Stimulated activated CD4-positive, alpha-beta T cell treated with anti-CD3 and anti-CD28 coated beads, Interleukin-15, amount 100 ng/mL, for 24 hours (primary cell): ENCODE measurements around the gene RPTOR.

ENCODE experiments used
- DNase-seq: peaks from one replicate; pipeline ENCODE4 v3.0.0-alpha.2; 2020

RPTOR gene

GRCh38 chr17:80856863-80857755 is 312.5 kb downstream of the RPTOR start:
- peak; percentile 37 for DNase-seq

DNA sequence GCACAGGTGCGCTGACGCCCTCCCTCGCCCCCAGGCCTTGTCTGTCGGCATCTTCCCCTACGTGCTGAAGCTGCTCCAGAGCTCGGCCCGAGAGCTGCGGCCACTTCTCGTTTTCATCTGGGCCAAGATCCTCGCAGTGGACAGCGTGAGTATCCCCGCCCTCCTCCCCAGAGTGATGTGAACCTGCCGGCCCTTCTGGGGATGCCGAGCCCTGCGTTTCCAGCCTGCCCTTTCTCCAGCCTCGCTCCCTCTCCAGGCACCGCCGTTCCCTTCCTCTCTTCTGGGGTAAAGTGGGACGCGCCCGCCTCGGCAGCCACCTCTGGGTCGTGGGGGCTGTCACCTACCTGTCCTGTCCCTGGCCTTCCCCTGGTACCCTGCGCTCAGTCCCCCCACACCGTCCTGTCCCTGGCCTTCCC is 313.1 kb downstream of the RPTOR start:
- no peak for DNase-seq

DNA sequence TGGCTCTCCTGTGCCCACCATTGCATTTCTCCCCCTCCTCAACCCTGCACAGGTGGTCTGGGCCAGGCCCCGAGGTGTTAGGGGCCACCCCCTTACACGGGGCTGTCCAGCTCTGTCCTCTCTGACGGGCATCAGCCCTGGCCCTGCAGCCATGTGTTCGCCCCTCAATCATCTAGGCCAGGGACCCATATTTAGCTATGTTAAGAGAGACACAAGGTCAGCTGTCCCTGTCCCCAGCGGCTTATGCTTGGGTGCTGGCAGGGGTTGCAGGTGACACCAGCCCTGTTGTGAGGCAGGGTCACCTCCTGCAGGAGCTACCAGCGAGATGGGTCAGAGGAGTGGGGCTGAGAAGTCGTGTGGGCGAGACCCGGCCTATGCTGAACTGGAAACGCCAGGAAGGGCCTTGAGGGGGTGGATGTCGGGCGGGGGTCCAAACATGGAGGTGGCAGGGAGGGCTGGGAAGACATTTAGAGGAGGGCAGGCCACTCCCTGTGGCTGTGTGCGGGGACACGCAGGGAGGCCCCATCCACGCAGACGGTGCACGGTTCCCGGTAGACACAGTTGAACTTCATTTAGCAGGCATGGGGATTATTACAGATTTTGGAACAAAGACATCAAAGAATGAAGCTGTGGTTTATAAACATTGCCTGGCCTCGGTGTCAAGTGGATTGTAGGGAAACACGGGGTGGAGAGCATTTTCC is 313.8 kb downstream of the RPTOR start:
- no peak for DNase-seq

DNA sequence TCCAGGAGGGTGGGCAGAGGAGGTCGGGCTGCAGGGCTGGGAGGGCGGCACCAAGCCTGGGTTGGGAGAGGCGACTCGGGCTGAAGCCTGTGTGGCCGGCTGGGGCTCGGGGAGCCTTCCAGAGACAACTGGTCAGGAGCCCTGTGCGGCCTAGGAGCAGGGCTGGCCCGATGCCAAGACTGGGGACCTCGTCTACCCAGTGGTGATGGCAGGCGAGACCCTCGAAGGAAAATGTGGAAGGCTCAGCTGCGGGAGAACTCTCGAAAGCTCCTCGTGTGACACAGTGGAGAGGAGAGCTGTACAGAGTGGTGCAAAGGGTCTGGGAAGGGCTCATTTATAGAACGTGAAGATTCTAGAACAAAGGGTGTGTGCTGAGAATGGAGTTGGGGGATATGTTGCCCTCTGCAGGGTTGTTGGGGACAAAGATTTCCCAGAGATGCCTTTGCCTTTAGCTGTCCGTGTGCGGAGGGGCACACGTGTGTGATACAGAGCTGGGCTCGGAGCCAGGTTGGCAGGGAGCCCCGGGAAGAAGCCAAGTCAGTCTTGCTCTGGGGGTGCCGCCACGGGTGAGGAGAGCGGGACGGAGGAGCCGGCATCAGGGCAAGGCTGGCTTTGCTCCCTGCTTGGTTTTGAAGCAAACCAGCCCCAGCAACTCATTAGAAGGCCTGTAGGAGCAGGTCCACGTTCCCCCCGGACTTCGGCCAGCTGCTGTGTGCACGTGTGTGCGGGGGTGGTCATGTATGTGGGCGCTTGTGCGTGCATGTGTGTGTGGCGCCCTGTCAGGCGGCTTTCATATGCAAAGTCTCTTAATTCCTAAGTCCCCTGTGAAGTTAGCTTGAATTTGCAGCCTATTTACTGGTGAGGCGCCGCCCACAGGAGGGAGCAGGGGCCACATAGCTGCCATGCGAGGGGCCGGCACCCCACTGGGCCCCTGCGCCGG is 314.6 kb downstream of the RPTOR start:
- no peak for DNase-seq

DNA sequence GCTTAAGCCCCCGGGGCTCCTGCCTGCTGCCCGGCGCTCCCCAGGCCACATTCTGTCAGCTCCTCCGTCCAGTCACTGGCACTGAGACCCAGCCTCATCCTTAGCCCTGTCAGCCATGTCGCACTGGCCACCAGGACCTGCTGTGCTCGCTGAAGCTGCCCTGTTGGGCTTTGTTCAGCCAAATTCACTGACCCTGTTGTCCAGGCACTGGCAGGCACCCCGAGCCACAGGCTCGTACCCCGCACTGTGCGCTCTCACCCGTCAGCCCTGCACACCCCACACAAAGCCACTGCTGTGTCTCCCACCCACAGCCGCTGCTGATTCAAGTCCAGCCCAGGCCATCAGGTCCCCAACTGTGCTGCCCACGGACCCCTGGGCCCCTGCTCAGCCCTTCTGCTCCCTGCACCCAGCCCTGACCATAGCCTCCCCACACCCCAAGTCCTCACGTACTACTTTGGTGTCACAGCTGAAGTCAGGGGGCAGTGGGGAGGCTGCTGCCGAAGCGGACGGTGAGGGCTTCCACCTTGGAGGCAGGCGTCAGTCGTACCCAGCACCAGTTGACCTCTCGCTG is 315.5 kb downstream of the RPTOR start:
- no peak for DNase-seq

DNA sequence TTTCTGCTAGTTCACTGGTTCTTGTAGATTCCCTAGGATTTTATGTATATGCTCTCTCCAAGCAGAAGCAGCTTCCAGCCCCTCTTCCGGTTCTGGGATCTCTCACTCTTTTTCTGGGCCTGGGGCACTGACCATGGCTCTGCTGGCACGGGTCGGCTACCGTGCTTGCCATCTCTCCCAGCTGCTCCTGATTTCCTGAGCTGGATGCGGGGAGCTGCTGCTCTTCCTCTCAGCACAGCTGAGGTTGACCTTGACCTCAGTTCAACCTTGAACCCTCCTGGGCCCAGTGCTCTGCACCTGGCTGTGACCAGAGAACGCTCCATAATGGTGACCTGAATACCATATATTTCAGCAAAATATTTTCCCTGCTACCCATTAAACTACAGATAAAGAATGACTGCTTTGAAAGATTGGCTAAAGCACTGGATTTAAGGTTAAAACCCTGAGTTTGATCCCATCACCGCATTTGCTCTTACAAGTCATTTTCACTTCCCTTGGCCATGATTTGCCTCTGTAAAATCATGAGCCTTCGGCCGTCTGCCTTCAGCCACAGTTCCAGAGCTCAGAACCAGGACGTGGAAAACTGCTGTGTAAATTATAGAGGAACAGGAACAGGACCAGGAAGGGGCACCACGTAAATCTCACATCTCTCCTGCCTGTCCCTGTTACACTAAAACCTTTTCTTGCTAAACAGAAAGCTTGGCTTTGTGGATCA is 316.2 kb downstream of the RPTOR start:
- no peak for DNase-seq

- no peak for DNase-seq
These were observed 316.8 kb downstream of the RPTOR start for GRCh38 chr17:80861418-80861815.

DNA sequence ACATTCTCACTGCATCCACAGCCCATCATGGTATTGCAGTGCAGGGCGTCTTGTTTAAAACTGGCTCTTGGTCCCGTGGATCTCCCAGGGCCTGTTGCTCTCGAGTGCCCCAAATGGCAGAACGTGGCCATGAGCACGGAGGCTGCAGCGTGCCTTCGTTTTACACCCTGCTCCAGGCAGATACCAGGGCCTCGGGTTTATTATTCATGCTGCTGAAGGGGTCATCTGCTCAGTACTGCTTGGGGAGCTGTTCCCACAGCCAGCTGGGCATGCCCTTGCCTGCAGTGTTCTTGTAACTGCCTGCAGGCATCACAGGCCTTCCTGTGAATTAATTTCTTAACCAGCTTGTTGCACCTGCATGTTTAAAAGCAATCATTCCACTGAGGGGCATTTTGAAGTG is 317.3 kb downstream of the RPTOR start:
- peak; percentile 73 for DNase-seq

- no peak for DNase-seq
These were observed 317.9 kb downstream of the RPTOR start for GRCh38 chr17:80862481-80862961.

GRCh38 chr17:80862978-80863377 is 318.3 kb downstream of the RPTOR start:
- no peak for DNase-seq

- DNase-seq = no peak
These were observed 319.0 kb downstream of the RPTOR start for GRCh38 chr17:80863626-80864025.

DNA sequence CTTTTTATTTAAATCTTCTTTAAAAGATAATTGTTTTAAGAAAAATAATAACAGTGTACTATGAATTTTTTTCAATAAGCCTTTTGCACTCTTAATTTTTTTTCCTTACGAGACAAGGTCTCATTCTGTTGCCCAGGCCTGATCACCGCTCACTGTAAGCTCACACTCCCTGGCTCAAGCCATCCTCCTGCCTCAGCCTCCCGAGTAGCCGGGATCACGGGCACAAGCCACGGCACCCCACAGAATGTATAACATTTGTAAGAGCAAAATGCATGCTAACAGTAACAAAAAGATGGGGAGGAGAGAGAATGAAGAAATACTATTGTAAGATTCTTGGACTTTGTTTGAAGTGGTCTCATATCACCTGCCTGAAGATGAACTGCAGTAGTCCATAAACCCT is 320.1 kb downstream of the RPTOR start:
- DNase-seq = no peak

DNA sequence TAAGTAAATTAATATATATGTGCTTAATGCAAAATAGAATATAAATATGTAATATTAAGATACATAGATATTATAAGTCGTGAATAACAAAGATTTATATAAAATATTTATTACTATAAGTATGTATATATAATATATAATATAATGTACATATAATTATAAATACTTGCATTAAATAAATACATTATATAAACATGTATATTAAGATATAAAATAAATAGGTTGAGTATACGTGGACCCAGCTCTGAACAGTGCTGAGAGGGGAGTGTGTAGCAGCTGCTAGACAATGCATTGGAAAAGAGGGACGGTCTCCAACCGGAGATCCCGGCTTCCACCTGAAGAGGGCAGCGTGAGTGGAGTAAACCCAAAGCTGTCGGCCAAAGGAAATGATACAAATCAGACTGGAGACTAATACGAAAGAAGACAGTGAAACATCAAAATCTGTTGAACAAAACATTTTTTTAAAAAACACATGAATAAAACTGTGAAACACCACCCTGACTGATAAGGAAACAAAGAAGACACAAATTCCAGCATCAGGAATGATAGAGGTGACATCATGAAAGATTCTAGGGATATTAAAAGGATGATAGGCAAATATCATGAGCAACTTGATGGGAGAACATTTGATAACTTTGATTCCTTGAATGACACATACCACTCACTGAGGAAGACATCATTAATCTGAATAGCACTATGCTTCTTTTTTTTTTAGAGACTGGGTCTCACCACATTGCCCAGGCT is 321.6 kb downstream of the RPTOR start:
- peak; percentile 86 for DNase-seq

GRCh38 chr17:80868022-80868609 is 323.5 kb downstream of the RPTOR start:
- DNase-seq = no peak

DNA sequence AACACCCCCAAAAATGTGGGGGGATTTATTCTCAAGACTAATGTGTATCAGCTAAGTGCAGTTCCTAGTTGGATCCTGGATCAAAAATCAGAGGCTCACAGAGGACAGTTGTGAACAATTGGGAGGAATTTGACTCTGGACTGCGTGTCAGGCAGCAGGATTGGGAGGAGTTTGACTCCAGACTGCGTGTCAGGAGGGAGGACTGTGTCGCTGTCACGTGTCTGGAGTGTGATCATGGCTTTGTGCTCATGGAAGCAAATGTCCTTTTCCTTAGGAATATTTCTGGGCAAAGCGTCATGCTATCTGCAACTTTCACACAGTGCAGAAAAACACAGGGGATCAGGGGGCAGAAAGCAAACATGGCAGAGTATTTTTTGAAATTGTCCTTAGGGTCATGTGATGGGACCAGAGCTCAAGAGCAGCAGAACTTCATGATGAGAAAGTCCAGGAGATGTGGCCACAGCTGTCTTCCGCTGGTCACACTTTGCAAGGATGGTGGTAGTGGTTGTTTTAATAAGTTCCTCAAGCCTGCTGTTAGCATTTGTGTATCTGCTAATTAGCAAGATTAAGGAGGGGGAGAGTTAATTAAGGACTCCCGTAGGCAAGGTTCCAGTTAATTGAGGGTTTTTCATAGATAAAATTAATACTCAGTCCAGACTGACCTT is 325.0 kb downstream of the RPTOR start:
- no peak for DNase-seq

- peak; percentile 65 for DNase-seq
These were observed 325.8 kb downstream of the RPTOR start for GRCh38 chr17:80870401-80870800.

DNA sequence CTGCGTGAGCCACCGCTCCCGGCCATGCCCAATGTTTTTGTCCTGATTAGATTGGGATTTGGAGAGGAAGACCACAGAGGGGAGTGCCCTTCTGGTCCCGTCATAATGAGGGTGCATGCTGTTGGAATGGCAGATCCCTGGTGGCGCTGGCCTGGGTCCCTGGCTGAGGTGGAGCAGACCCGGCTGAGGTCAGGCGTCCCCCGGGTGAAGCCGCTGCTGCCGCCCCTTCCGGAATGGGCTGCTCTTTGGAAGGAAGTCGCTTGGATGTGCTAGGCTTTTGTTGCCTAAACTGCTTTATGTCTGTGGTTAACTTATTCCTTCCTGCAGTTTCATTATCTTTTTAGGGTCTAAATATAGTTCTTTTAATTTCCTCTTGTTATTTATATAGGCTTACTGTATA is 326.7 kb downstream of the RPTOR start:
- DNase-seq = peak; percentile 36

- no peak for DNase-seq
These were observed 327.4 kb downstream of the RPTOR start for GRCh38 chr17:80872001-80872500.

DNA sequence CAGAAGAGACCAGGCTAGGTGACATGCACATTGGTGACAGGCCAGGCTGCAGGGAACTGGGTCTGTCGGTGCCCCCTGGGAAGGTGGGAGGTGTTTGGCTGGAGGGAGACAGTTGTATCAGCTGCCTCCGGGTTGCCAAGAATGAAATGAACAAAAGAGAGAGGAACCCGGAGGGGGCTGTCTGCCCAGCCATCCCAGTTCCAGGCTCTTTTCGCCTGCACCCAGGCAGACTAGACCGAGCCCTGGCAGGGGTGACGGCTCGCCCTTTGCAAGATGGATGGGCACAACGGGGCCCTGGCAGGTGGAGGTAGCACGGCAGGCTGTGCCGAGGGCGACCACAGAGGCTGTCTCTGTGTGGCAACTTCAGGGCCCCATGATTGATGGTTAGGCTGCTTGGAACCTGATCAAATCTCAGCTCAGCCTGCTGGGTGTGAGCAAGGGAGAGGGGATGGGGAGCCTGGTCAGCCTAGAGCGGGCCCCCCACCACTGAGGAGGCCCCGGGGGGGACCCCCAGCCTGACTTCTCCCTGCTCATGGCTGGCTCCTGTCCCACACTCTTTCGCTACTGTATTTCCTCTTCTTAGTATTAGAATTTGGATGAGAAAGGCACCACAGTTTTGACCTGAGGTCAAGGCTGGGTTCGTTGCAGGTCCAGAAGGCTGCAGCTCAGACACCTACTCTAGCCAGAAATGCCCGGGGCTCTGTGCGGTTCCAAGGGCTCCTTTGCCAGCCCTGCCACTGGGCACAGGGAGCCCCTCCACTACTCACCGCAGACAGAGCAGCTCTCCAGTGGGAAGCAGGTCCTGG is 328.1 kb downstream of the RPTOR start:
- no peak for DNase-seq
